HUDEP-2 (cell line): ENCODE measurements around the gene SDF2L1.
"Not testable (repeated sequence)": the region's sequence is repeated elsewhere in the genome, so short reads cannot be mapped to it uniquely, and the experiment has no call there.

Experiments used
- DNase-seq, 76 experiments: peaks; one replicate each; lab custom pipeline; 2025; ENCODE audit not compliant: unreplicated experiment in 76 of 76; lab: John Stamatoyannopoulos, UW

The SDF2L1 gene

DNA sequence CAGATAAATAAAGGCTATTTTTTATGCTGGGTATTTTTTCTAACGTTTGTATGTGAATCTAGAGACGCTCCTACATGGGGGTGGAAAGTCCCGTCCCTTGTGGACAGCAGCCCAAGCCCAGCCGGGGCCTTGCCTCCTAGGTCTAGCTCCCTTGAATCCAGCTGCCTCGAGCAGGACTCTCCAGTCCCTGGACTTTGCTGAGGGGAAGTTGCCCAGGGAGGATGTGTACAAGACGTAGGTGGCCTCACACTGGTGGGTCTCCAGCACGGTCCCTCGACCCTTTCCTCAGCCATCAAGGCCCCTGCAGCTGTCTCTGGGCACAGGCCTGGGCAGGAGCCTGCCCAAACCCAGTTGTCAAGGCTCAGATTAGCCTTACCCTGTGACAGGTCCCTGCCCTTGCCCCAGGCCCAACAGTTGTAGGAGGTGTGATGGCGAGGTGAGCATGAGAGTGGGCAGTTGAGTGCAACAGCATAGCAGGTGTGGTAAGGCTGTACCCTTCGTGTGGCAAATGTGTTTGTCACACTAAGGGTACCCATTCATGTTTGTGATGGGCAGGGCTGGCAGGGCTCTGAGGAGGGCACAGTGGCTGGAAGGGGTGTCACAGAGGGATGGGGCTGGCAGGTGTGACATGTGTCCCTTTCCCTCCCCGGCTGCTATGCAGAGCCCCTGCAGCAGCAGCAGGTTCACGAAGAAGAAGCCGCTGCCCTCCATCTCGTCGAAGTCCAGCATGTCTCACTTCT, 6.2 kb upstream of the SDF2L1 start:
- no peak for DNase-seq

DNA sequence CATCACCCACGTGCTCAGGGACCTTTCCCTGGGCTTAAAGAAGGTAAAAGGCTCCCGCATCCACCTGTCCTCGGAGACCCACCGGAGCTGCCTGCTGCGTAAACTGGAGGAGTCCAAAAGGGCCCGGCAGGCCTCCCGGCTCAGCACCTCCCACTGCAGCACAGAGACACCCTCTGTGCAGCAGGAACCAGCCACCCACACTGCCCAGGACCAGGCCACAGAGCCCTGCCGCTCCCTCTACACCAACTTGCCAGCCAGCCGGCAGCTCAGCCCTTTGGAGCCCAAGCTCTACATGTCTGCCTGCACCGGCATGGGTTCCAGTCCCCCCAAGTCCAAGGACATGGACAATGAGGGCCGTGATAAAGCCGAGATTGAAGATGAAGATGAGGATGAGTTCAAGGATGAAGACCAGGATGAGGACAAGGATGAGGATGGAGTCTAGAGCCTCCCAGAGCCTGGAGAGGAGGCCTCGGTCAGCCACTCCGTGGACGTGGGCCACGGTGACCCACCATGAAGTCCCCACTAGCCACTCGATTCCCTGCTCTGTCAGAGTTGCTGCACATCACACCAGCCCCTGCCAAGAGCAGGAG, 5.4 kb upstream of the SDF2L1 start:
- no peak for DNase-seq

DNA sequence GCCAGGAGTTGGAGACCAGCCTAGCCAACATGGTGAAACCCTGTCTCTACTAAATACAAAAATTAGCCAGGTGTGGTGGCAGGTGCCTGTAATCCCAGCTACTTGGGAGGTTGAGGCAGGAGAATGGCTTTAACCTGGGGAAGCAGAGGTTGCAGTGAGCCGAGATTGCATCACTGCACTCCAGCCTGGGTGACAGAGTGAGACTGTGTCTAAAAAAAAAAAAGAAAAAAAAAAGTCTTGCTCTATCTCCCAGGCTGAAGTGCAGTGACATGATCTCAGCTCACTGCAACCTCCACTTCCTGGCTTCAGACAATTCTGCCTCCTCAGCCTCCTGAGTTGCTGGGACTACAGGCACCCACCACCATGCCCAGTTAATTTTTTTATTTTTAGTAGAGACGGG, 4.7 kb upstream of the SDF2L1 start:
- not testable (repeated sequence) for DNase-seq

DNA sequence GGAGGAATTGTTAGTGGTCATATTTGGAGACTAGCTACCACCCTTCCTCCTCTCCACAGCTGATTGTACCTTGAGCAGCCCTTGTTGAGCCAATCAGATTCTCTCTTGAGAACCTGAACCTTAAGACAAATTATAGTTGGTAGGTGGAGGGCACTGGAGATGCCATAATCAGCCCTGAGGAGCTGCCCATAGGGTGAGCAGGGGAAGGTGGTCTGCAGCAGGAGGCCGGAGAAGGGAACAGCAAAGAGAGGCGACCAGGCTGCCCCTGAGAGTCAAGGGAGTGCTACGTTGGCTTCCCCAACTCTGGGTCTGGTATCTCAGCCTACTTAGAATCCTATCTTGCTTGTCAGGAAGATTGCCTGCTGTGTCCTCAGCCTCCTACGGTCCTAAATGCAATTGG, 2.7 kb upstream of the SDF2L1 start:
- DNase-seq, result no peak

DNA sequence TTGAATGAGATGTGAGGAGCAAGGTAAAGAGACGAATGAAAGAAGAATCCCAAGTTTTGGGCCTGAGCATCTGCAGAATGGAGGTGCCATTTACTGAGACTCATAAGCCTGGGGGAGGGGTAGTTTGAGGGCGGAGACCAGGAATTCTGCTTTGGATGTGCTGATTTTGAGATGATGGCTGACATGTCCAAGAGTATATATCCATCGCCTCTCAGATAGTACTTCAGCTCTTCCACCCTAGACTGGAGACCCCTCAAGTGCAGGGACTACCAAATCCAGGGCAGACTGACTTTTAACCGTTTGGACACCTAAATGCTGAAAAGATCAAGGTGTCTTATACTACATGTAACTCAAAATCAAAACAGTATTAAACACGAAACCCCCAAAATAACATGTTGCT, 1.3 kb upstream of the SDF2L1 start:
- no peak for DNase-seq

DNA sequence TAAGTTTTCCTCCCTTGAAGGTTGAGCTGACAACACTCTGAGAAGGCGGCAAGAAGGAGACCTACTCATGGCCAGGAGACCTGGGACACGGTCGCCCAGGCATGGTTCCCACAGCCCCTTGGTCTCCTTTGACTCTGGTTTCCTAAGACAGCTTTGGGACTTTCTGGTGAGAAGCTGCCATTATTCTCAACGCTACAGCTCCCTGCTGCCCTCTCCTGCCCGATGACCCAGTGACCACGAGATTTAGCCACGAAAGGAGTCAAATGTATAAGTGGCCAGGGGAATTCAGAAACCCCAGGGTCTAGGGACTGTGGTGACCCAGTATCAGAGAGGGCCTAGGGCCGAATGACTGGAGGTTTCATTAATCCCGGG, 699 bp upstream of the SDF2L1 start:
- peak in 34 of 76 experiments; percentile 3 to 61 (median 22) for DNase-seq

DNA sequence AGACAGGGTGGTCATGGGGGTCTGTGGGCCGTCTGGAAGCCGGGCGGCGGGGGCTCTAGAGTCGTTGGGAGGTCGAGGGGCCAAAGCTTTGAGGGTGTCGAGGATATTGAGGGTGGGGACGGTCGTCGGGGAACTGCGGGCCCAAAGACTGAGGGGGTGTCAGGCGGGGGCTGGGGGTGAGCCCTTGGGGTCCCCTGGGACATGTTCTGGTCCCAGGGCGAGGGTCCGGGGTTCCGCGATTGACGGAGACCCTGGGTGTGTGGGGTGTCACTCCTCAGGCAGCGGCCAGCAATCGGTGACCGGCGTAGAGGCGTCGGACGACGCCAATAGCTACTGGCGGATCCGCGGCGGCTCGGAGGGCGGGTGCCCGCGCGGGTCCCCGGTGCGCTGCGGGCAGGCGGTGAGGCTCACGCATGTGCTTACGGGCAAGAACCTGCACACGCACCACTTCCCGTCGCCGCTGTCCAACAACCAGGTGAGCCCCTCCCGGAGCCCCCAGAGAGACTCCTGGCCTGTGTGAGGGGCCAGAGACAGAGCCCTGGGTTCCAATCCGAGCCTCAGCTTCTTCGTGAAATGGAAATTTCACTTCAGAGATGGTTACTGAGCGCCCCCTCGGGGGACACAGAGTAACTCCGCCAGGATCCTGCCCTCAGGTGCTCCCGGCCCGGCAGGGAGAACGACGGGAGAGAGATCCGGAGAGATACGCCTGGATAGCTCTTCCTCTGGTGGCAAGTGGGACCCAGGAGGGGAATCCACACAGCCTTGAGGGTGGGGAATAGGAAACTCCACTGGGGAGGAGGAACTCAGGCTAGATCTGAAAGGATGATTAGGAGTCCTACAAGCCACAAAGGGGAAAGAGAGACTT, 714 bp downstream of the SDF2L1 start:
- peak in 54 of 76 experiments; percentile 8 to 67 (median 38) for DNase-seq

DNA sequence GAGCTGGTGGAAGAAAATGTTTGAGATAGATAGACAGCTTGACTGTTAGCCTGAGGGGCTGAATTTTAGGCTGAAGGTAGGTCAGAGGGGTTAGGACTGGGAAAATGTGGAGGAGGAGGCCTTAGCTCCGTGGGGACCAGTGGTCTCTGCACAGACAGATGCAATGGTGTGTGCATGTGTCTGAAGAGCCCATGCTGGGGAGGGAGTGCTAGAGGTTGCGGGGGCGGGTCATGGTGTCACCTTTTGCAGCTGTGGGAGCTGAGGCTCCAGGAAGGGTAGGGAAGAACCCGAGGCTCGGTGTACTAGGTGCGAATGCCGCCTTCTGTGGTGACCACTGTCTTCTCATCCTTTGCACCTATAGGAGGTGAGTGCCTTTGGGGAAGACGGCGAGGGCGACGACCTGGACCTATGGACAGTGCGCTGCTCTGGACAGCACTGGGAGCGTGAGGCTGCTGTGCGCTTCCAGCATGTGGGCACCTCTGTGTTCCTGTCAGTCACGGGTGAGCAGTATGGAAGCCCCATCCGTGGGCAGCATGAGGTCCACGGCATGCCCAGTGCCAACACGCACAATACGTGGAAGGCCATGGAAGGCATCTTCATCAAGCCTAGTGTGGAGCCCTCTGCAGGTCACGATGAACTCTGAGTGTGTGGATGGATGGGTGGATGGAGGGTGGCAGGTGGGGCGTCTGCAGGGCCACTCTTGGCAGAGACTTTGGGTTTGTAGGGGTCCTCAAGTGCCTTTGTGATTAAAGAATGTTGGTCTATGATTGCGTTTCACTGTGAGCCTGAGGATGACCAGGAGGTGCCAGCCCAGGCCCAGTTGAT, 1.6 kb downstream of the SDF2L1 start:
- DNase-seq, result no peak

DNA sequence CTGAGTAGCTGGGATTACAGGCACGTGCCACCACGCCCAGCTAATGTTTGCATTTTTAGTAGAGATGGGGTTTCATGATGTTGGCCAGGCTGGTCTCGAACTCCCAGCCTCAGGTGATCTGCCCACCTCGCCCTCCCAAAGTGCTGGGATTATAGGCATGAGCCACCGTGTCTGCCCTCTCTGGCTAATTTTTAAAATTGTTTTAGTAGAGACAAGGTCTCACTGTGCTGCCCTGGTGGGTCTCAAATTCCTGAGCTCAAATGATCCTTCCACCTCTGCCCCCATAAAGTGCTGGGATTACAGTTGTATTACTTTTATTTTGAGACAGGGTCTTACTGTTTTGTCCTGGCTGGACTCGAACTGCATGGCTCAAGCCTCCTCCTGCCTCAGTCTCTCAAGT, 3.4 kb downstream of the SDF2L1 start:
- DNase-seq, result not testable (repeated sequence)

DNA sequence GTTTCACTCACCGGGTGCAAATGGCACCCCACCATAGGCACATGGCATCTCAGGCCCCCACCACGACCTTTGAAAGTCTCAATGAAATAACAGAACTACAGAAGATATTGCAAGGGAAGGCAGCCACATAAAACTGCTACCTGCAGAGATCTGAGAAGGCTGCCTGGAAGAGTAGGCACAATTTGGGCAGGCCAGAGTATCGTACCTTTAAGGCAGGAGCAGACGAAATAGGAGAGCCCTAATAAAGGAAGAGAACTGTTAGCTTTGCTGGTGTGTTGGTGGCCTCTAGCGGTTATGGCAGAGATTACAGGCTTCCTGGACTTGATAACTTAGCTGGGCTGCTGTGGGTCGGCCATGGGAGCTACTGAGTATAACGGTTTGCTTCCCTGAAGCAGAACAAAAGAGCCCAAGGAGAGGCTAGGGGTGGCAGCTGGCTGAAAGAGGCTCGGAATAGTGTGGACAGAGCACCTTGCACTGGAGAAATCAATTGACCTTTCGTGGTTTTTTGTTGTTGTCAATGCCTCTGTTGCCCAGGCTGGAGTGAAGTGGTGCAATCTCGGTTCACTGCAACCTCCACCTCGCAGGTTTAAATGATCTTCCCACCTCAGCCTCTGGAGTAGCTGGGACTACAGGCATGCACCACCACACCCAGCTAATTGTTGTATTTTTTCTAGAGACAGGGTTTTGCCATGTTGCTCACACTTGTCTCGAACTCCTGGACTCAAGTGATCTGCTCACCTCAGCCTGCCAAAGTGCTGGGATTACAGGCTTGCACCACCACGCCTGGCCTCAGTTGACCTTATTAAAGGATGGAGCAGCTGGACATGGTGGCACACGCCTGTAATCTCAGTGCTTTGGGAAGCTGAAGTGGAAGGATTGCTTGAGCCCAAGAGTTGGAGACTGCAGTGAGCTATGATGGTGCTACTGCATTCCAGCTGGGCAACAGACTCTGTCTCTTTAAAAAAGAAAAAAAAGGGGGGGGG, 4.8 kb downstream of the SDF2L1 start:
- DNase-seq, result peak in 62 of 76 experiments; percentile 9 to 79 (median 54)

DNA sequence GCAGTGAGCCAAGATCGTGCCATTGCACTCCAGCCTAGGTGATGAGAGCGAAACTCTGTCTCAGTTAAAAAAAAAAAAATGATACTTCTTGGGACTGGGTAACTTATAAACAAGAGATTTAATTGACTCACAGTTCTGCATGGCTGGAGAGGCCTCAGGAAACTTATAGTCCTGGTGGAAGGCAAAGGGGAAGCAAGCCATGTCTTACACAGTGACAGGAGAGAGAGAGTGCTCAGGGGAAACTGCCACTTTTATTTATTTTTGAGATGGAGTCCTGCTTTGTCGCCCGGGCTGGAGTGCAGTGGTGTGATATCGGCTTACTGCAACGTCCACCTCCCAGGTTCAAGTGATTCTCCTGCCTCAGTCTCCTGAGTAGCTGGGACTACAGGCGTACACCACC, 8.2 kb downstream of the SDF2L1 start:
- DNase-seq, result no peak

DNA sequence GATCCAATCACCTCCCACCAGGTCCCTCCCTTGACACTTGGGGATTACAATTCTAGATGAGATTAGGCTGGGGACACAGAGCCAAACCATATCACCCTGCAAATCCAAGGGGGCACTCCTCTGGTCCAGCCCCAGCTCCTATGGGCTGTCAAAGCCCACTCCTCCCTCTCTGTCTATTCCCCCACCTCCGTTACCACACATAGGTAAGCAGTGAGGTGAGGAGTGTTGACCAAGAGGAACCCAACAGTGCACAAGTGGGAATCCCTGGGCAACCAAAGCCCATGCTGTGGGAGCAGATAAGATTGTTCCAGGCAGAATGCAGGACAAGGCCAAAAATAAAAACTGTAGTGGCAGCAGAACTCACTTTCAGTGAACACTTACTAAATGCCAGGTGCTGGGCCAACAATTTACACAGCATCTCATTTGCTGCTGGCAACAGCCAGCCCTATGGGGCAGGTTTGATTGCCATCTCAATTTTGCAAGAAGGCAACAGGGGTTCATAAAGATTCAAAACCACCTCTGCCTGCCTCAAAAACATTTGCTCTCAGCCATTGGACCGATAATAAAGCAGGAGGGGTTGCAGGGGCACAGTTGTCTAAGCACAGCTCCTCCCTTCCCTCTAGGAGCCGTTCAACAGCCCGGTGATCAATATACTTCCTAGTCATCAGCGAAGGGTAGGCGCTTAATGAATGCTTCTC, 8.9 kb downstream of the SDF2L1 start:
- DNase-seq, result peak in 2 of 76 experiments; percentile 5 to 25

DNA sequence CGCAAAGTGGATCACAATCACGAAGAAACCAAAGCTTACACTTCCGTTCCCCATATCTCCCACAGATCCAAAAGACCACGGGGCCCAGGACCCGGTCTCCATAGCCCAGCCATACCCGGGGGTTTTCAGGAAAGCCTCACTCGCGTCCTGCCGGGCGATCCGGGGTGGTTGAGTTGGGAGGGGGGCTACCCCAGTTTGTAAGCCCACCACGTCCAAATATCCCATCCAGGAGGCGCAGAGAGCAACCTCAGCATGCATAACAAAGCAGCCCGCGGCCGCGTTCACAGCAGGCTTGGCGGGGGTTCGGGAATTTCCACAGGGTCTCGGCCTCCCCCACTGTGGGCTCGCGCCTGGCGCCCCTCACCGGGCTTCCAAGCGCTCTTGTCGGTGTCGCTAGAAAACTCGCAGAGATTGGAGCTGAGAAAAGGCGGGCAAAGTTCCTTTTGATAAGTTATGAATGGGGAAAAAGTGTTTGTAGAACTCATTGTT, 9.5 kb downstream of the SDF2L1 start:
- DNase-seq, result no peak

DNA sequence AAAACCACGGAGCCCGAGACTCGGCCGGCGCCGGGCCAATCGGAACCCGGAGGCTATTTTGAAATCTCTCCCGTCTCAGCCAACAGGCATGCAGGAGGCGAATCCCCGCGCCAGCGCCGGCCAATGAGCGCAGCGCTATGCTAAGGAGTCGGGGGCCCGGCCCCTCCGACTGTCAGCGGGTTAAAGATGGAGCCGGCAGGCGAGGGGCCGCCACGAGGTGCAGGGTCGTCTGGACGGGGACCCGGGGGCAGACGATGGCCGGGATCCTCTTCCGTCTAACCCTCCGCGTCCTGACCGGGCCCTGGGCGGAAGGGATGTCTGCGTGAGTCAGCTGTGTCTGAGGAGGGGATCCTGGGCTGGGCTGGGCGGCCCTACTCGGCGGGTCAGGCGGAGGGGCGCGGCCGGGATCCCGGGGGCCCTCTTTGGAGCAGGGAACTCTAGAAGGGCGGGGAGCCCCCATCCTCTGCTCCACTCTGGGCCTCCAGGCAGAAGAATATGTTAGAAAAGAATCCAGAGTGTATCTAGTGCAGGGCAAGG, 10.0 kb downstream of the SDF2L1 start:
- DNase-seq, result peak in 72 of 76 experiments; percentile 26 to 88 (median 72)

DNA sequence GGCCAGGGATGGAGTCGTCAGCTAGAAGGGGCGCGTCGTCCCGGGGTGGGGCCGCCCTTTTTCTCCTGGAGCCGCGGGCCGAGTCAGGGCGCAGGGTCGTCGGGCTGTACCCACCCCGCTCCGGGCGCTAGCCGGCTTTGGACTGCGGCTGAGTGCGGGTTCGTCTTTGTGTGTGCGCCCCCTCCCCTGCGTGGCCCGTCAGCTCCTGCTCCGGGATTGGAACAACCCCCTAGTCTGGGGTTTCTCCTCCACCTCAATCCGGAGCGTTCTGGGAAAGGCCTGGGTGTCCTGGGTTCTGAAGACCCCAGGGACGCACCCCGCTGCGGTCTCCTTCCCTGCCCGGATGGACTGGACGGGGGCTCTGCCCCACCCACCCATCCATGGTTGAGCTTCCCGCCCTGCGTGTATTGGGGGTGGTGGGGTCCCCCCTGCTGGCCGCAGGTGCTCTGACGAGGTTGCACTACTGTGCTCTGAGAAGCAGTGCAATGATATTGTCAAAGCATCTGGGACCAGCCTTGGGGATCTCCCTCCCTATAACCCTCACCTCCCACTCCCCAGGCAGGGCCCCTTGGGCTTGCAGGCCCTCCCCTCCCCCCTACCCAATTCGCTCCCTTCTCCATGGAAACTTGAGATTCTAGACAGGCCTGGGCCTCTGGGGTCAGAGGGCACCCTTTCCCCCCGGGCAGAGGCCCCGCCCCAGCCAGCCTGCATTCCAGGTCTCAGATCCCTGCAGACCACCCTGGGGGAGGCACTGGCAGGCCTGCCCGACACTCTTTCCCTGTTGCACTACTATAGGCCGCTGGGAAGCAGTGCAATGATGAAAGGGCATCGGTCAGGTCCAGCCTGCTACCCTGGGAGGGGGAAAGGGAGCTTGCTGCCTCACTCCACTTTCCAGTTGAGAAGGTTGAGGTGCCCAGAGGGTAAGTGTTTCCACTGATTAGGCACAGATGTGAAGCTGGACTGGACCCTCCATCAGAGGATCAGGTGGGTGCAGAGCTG, 10.7 kb downstream of the SDF2L1 start:
- DNase-seq, result no peak

DNA sequence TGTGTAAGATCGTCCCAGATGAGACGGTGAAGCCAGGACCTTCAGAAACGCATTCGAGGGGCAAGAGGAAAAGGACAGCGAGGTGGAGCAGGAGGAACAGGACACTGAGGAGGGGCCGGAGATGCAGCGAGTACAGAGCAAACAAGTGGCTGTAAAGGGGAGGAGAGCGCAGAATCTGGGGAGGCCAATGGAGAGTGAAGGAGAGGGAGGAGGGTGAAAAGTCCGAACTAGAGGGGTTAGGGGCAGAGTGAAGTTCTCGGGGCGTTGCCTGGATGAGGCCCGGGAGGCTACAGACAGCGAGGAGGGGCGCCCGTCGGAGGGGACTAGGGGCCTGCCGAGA, 14.9 kb downstream of the SDF2L1 start:
- no peak for DNase-seq

DNA sequence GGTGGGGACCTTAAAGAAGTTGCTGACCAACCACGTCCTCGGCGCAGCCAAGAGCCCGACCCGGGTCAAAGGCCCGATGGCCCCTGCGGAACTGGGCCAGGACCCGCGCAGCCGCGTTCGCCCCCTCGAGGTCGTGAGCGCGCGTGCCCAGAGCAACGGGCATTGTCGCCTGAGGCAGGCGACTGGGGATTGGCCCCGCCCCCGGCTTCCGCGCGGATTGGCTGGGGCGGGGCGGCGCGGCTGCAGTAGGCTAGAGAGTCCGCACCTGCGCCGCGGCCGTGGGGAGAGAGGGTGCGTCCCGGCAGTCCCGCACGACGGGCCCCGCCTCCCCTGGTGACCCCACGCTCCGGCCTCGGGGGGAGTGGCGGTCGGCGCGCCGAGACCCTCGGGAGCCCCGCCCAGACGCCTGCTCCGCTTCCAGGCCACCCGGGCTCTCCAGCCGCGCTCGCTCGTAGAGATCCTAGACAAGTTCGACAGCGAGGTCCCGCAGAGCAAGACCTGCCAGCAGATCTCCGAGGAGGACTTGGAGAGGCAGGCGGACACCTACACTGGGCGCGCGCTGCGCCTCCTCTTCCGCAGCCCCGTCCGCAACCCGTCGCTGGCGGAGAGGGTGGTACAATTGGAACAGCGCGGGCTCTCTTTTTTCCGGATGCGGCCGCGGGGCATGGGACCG, 15.4 kb downstream of the SDF2L1 start:
- peak in 70 of 76 experiments; percentile 11 to 82 (median 62) for DNase-seq
